ENCODE results near the gene SMARCC2. TPM values are rescaled to one million over a fixed set of nuclear protein-coding genes. Genes with fewer than 3 reads are reported as not detected.
A peak's percentile ranks its signal among the peaks of the same experiment; 100 is the strongest.

Gene SMARCC2
- total and polyA plus RNA-seq, 8 donors: 12.5 to 131 (median 64.3) TPM

DNA sequence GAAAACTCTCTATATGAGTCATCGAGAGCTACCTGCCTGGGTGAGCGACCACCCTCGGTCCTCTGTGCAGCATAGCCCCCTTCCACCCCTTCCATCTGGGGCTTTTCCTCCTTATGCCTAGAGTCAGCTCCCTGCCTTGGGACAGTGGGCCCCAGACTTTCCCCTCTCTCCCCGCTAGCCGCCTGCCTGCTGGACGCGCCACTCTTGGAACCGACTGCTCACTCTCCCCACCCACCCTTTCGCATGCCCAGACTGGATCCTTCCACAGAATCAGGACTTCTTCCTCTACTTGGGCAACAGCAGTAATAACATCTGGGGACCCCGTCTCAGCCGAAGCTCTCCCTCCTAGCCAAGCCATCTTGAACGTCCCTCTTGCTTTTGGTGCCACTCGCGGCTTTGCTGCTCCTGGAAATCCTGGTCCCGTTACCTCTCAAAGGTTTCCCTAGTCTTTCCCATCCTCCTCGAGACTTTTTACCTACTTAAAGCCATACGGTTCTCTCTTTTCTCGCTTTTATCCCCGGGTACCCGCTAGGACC lies 60.5 kb downstream of the SMARCC2 start:
- Histone ChIP-seq H3K4me1 (peaks cover 28 to 58% (median 49%) of the 10 kb centered on the region in 4 donors), H3K4me3 (peak overlapping the region; percentile 67 to 93 (median 77)), H3K9me3 (no peaks in the 10 kb centered on the region), H3K27me3 (no peaks in the 10 kb centered on the region), H3K36me3 (peaks cover 31 to 36% (median 35%) of the 10 kb centered on the region in 4 donors), H3K27ac (peak overlapping the region; percentile 85 to 97 (median 93))
- 0% methylated on average over 20 of the region's 20 CpGs for WGBS, 5 donors
- DNase-seq: peak in 1 of 2 donors; percentile 66
- intact Hi-C loops (cut with DNase I; ENCODE audit: low total_unique reads): no loop called here
- no peak for TF ChIP-seq POLR2A (IDR thresholded peaks at IDR 0.05)

DNA sequence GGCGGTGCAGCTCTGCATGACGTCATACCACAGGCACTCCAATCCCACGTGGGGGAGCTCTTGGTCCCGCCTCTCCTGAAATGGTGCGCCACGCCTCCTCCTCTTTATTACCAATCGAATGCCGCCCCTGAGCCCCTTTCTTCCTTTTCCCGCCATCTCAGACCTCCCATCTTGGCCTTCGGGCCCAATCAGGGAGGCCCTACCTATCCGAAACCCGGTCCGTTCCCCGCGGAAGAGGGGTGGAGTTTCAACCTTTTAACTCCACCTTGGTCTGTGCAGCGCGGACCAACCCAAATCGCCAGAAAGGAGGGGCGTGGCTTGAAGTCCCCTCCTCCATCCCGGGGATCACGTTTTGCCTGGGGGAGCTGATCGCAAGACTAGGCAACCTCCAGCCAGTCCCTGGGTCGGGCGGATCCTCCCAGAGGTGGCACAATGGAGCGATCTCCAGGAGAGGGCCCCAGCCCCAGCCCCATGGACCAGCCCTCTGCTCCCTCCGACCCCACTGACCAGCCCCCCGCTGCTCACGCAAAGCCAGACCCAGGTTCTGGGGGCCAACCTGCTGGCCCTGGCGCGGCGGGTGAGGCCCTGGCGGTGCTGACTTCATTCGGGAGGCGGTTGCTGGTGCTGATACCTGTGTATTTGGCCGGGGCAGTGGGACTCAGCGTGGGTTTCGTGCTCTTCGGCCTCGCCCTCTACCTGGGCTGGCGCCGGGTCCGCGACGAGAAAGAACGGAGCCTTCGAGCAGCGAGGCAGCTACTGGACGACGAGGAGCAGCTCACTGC lies 61.2 kb downstream of the SMARCC2 start, which contains the start of gene ESYT1:
Gene ESYT1, plus strand, starts transcription at position 380 of the 782 bp plus-strand sequence. Its CDS starts 53 bp downstream, at position 433.
- WGBS, 5 donors: 0 to 1% (median 0%) methylated on average over 35 to 49 of the region's 49 CpGs
- TF ChIP-seq POLR2A (IDR thresholded peaks at IDR 0.05) (peak in 2 of 4 donors; percentile 49 to 81), POLR2AphosphoS5 (IDR thresholded peaks at IDR 0.05) (peak; percentile 96 to 98 (median 98))
- TF ChIP-seq, protein P1, sequence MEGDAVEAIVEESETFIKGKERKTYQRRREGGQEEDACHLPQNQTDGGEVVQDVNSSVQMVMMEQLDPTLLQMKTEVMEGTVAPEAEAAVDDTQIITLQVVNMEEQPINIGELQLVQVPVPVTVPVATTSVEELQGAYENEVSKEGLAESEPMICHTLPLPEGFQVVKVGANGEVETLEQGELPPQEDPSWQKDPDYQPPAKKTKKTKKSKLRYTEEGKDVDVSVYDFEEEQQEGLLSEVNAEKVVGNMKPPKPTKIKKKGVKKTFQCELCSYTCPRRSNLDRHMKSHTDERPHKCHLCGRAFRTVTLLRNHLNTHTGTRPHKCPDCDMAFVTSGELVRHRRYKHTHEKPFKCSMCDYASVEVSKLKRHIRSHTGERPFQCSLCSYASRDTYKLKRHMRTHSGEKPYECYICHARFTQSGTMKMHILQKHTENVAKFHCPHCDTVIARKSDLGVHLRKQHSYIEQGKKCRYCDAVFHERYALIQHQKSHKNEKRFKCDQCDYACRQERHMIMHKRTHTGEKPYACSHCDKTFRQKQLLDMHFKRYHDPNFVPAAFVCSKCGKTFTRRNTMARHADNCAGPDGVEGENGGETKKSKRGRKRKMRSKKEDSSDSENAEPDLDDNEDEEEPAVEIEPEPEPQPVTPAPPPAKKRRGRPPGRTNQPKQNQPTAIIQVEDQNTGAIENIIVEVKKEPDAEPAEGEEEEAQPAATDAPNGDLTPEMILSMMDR (IDR thresholded peaks at IDR 0.05): no peak
- peak within 1 kb of the TSS; percentile 67 to 93 (median 77) for H3K4me3 ChIP-seq
- peak; percentile 99 to 100 for DNase-seq
- peaks cover 25 to 33% (median 29%) of the 10 kb centered on the region in 4 donors for H3K36me3 ChIP-seq
- peak within 1 kb of the TSS; percentile 85 to 97 (median 93) for H3K27ac ChIP-seq
- H3K4me1 ChIP-seq: peaks cover 28 to 62% (median 52%) of the 10 kb centered on the region in 4 donors
- no peaks in the 10 kb centered on the region for H3K27me3 ChIP-seq
- intact Hi-C loops (cut with DNase I; ENCODE audit: low total_unique reads): no loop called here
- H3K9me3 ChIP-seq: no peaks in the 10 kb centered on the region

DNA sequence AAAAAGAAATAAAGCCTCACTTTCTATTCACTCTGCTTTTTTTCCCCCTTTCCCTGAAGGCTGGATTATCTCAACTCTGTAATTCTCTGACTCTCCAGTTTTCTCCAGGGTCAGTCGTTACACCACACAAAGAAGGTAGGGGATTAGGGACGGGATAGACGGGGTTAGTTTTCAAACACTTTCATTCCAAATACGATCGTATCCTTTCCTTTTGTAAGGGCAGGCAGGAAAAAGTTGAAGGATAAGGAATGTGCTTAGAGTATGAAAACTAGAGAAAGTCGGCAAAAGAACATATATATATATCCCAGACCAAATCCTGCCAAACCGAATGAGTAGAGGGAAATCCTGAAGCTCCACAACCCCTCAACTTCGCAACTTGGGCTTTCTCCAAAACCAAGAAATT lies 61.8 kb downstream of the SMARCC2 start:
- Histone ChIP-seq H3K4me3 (peak overlapping the region; percentile 32 to 93 (median 73)), H3K36me3 (peaks cover 19 to 32% (median 23%) of the 10 kb centered on the region in 4 donors), H3K27me3 (no peaks in the 10 kb centered on the region), H3K9me3 (no peaks in the 10 kb centered on the region), H3K27ac (peak overlapping the region; percentile 53 to 97 (median 93)), H3K4me1 (peaks cover 28 to 68% (median 53%) of the 10 kb centered on the region in 4 donors)
- DNase-seq: no peak
- WGBS, 5 donors: 0 to 2% (median 0%) methylated on average over 8 of the region's 8 CpGs
- intact Hi-C loops (cut with DNase I; ENCODE audit: low total_unique reads): no loop called here
- peak in 1 of 3 donors; percentile 14 for TF ChIP-seq POLR2AphosphoS5 (IDR thresholded peaks at IDR 0.05)
- TF ChIP-seq EP300 (IDR thresholded peaks at IDR 0.05): no peak
- peak in 1 of 4 donors; percentile 26 for TF ChIP-seq POLR2A (IDR thresholded peaks at IDR 0.05)
- TF ChIP-seq, protein P1 (IDR thresholded peaks at IDR 0.05): no peak

DNA sequence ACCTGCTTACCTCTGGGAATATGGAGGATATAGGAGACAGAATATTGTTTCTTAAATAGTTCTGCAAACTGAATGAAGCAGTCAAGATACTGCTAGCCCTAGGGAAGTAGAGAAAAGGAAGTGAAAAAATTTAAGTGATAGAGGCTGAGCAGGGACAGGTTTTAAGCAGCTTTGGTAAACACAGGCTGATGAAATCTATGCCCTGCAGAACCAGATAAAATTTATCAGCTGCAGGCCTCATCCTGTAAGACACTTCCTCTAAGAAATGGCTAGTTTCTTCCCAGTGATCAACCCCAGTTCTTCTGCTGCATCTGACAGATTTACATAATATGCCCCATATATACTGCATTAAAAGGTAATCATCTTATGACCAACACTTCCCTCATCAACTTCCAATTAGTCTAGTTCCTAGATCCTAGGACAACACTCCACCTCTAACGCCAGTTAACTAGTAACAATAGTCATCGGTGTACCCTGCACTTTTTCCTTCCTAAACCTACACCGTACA lies 62.5 kb downstream of the SMARCC2 start:
- whole genome bisulfite sequencing, 5 donors: 33 to 58% (median 42%) methylated on average over 3 of the region's 3 CpGs
- DNase-seq: no peak
- TF ChIP-seq POLR2AphosphoS5 (IDR thresholded peaks at IDR 0.05) (no peak), POLR2A (IDR thresholded peaks at IDR 0.05) (no peak), EP300 (IDR thresholded peaks at IDR 0.05) (no peak)
- TF ChIP-seq, protein P1 (IDR thresholded peaks at IDR 0.05): no peak
- intact Hi-C loops (cut with DNase I; ENCODE audit: low total_unique reads): no loop called here
- no peaks in the 10 kb centered on the region for H3K27me3 ChIP-seq
- H3K27ac ChIP-seq: peak overlapping the region in 4 of 5 donors; percentile 88 to 97 (median 94)
- H3K9me3 ChIP-seq: no peaks in the 10 kb centered on the region
- peaks cover 28 to 70% (median 56%) of the 10 kb centered on the region in 4 donors for H3K4me1 ChIP-seq
- H3K36me3 ChIP-seq: peaks cover 12 to 32% (median 21%) of the 10 kb centered on the region in 4 donors
- H3K4me3 ChIP-seq: peak overlapping the region in 1 of 4 donors; percentile 67

Data from stomach (tissue), 9 donors.